Naive thymus-derived CD4-positive, alpha-beta T cell (primary cell): Measurements from ENCODE around the gene ZBTB34. TPM values are rescaled to one million over a fixed set of nuclear protein-coding genes. Genes with fewer than 3 reads are reported as not detected.
A peak's percentile ranks its signal among the peaks of the same experiment; 100 is the strongest.

Experiments used
- ATAC-seq: fragments of 150-1000 bp; cut with Tn5 transposase; 2 replicates; pipeline ENCODE4 v1.10.0; 2021; ENCODE audit warnings: mild to moderate bottlenecking, moderate library complexity
- CTCF ChIA-PET: fragments of 350-600 bp; sonication (Branson Sonifier 250); formaldehyde crosslinking; loops from one replicate; lab custom pipeline; 2021; ENCODE audit warnings: antibody characterized with exemption; lab: Charles Lee
- POLR2A ChIA-PET: fragments of 350-600 bp; sonication (Branson Sonifier 250); formaldehyde crosslinking; loops from one replicate; lab custom pipeline; 2021; ENCODE audit warnings: antibody characterized with exemption, inconsistent platforms; lab: Charles Lee
- DNase-seq, 9 donors: peaks; one replicate each; pipeline versions ENCODE4 v3.0.0 to v3.0.0-alpha.2; 2020 to 2022; ENCODE audit warnings: mixed read lengths in 1 of 9
- H3K27ac ChIP-seq: one replicate; pipeline ENCODE4 v1.7.0; 2013; ENCODE audit warnings: mild to moderate bottlenecking, low read depth, low read length, moderate library complexity
- H3K27me3 ChIP-seq, 2 donors: one replicate each; pipeline ENCODE4 v1.7.0; 2013; ENCODE audit warnings: low read length in 2 of 2, mild to moderate bottlenecking in 2 of 2, moderate library complexity in 2 of 2; ENCODE audit not compliant: control insufficient read depth in 2 of 2, insufficient read depth in 2 of 2
- H3K36me3 ChIP-seq, 3 experiments: 1 replicate in 2 of 3; 2 replicates in 1 of 3; pipeline ENCODE4 v1.7.0; 2013; ENCODE audit warnings: low read length in 3 of 3, mild to moderate bottlenecking in 3 of 3, moderate library complexity in 1 of 3; ENCODE audit not compliant: insufficient read depth in 3 of 3, control insufficient read depth in 2 of 3
- H3K4me1 ChIP-seq, 2 donors: one replicate each; pipeline ENCODE4 v1.7.0; 2013; ENCODE audit warnings: low read length in 2 of 2, mild to moderate bottlenecking in 2 of 2, moderate library complexity in 1 of 2; ENCODE audit not compliant: control insufficient read depth in 2 of 2, insufficient read depth in 2 of 2
- H3K4me3 ChIP-seq: 2 replicates; pipeline ENCODE4 v1.7.0; 2013; ENCODE audit warnings: mild to moderate bottlenecking, low read length
- H3K9me3 ChIP-seq, 3 experiments: 1 replicate in 2 of 3; 2 replicates in 1 of 3; pipeline ENCODE4 v1.7.0; 2013; ENCODE audit warnings: low read length in 3 of 3; ENCODE audit not compliant: control insufficient read depth in 2 of 3
- H3K27ac Mint-ChIP-seq, 9 donors: one replicate each; pipeline ENCODE4 v1.8.0; 2020 to 2022; ENCODE audit warnings: mixed read lengths in 9 of 9, mild to moderate bottlenecking in 8 of 9, moderate library complexity in 5 of 9, inconsistent platforms in 2 of 9
- H3K27me3 Mint-ChIP-seq, 5 donors: one replicate each; pipeline ENCODE4 v1.8.0; 2021 to 2022; ENCODE audit warnings: mixed read lengths in 5 of 5, mild to moderate bottlenecking in 1 of 5
- H3K36me3 Mint-ChIP-seq, 5 donors: one replicate each; pipeline ENCODE4 v1.8.0; 2020 to 2022; ENCODE audit warnings: mixed read lengths in 5 of 5, mild to moderate bottlenecking in 3 of 5, inconsistent platforms in 1 of 5
- H3K4me1 Mint-ChIP-seq, 7 donors: one replicate each; pipeline ENCODE4 v1.8.0; 2020 to 2022; ENCODE audit warnings: mixed read lengths in 7 of 7, mild to moderate bottlenecking in 3 of 7, inconsistent platforms in 1 of 7
- H3K4me3 Mint-ChIP-seq, 10 donors: one replicate each; pipeline ENCODE4 v1.8.0; 2020 to 2022; ENCODE audit warnings: mild to moderate bottlenecking in 10 of 10, mixed read lengths in 10 of 10, moderate library complexity in 6 of 10, inconsistent platforms in 2 of 10
- H3K9me3 Mint-ChIP-seq, 11 donors: one replicate each; pipeline ENCODE4 v1.8.0; 2020 to 2022; ENCODE audit warnings: mixed read lengths in 11 of 11, mild to moderate bottlenecking in 4 of 11, inconsistent platforms in 1 of 11, moderate library complexity in 1 of 11
- intact Hi-C, 2 donors: fragments of 100-400 bp; cut with micrococcal nuclease; formaldehyde crosslinking; loops; one replicate each; pipeline ENCODE4 v1.15.1; 2023
- polyA plus RNA-seq, 2 donors: library from polyadenylated mRNA; unstranded; fragments of 300-500 nt; fragmentation: Illumina TruSeq; gene quantifications; one replicate each; pipeline ENCODE4 v1.2.3, GENCODE V29; 2021
- total RNA-seq, 6 experiments: library from RNA in 5 of 6; stranded (reverse) in 5 of 6; gene quantifications; 1 replicate in 5 of 6; 2 replicates in 1 of 6; pipeline ENCODE4 v1.2.3 and lab custom pipeline; 2021 to 2026

The ZBTB34 gene
- total and polyA plus RNA-seq, 7 experiments from 2014 or later: 0.73 to 9.4 (median 8.4) TPM

DNA sequence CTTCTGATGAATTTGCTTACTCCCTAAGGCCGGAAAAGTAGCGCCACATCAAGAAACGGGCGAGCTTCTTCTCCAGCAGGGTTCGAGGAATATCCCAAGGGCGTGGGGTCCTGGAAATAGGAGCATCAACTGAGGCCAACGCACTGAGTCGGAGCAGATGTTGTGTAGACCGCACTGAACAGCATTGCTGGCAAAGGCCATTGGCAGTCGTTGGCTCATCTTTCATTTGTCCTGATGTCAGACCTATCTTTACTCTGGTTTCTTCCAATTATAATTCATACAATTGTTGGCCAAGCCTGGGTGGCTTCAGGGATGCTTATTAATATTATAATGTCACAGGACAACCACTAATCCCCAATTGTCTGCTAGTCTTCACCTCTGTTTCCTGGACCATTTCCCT is 26.5 kb downstream of the ZBTB34 start:
- CTCF ChIA-PET: no interaction called here
- ATAC-seq (no peak), DNase-seq (no peak)
- intact Hi-C loops: no loop called here
- POLR2A ChIA-PET: no interaction called here
- Mint-ChIP-seq H3K9me3 (peaks cover 0 to 1% (median 0%) of the 10 kb centered on the region in 11 donors), H3K36me3 (peaks cover 0 to 3% (median 0%) of the 10 kb centered on the region in 5 donors), H3K27me3 (no peaks in the 10 kb centered on the region), H3K4me1 (peaks cover 0 to 4% (median 2%) of the 10 kb centered on the region in 7 donors), H3K4me3 (no peak overlapping the region), H3K27ac (peak overlapping the region in 1 of 9 donors; percentile 65)
- Histone ChIP-seq H3K36me3 (no peaks in the 10 kb centered on the region), H3K27me3 (no peaks in the 10 kb centered on the region), H3K9me3 (no peaks in the 10 kb centered on the region), H3K4me1 (no peaks in the 10 kb centered on the region), H3K4me3 (no peak overlapping the region), H3K27ac (no peak overlapping the region)

DNA sequence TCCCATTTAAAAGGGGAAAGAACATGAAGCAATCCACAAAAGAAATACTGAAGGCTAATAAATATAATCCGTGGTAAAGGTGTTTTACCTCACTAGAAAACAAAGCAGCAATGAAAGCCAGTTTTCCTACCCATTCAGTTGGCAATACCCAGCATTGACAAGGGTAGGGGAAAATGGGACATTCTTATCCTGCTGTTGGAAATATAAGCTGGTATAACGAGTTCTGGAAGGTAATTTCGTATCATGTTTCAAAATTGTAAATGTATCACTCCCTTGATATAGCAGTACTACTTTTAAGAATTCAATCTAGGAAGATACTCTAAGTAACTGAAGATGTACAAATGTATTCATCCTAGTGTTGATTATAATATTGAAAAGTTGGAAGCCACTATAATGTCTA is 31.2 kb downstream of the ZBTB34 start:
- no peak for ATAC-seq
- Mint-ChIP-seq H3K4me3 (no peak overlapping the region), H3K9me3 (no peaks in the 10 kb centered on the region), H3K27ac (no peak overlapping the region), H3K36me3 (peaks cover 0 to 4% (median 0%) of the 10 kb centered on the region in 5 donors), H3K27me3 (peaks cover 0 to 6% (median 1%) of the 10 kb centered on the region in 5 donors), H3K4me1 (peaks cover 0 to 4% (median 0%) of the 10 kb centered on the region in 7 donors)
- no peak overlapping the region for H3K4me3 ChIP-seq
- no peaks in the 10 kb centered on the region for H3K4me1 ChIP-seq
- H3K36me3 ChIP-seq: no peaks in the 10 kb centered on the region
- DNase-seq: no peak
- CTCF ChIA-PET: no interaction called here
- no peaks in the 10 kb centered on the region for H3K9me3 ChIP-seq
- H3K27ac ChIP-seq: no peak overlapping the region
- intact Hi-C loops: no loop called here
- no peaks in the 10 kb centered on the region for H3K27me3 ChIP-seq
- POLR2A ChIA-PET: no interaction called here

DNA sequence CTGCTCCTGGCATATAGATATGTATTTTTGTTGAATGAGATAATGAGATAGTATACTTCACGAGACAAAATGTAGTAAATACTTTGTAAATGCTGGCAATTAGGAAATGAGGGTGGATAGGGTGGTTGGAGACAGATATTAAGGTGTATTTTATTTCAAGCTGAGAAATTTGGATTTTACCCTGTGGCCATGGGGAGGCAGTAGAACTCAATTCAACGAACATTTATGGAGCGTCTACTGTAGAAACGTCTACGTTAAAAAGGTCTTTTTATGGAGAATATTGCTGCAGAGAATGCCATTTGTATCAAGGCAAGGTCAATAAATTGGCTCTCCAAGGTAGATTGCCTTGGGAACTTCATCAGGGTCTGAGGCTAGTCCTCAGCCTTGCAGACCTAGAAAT is 32.6 kb downstream of the ZBTB34 start:
- Histone ChIP-seq H3K4me3 (no peak overlapping the region), H3K27ac (no peak overlapping the region), H3K27me3 (no peaks in the 10 kb centered on the region), H3K9me3 (no peaks in the 10 kb centered on the region), H3K36me3 (no peaks in the 10 kb centered on the region), H3K4me1 (no peaks in the 10 kb centered on the region)
- CTCF ChIA-PET: no interaction called here
- POLR2A ChIA-PET: interaction anchor here (0.5 kb wide), 1 partner anchor 20 kb away, joined by 3 read pairs; no protein-coding TSS in a partner anchor
- no peaks in the 10 kb centered on the region for H3K9me3 Mint-ChIP-seq
- peaks cover 0 to 4% (median 0%) of the 10 kb centered on the region in 7 donors for H3K4me1 Mint-ChIP-seq
- peaks cover 0 to 11% (median 5%) of the 10 kb centered on the region in 5 donors for H3K27me3 Mint-ChIP-seq
- no peak overlapping the region for H3K27ac Mint-ChIP-seq
- intact Hi-C loops: no loop called here
- H3K4me3 Mint-ChIP-seq: no peak overlapping the region
- DNase-seq: no peak
- H3K36me3 Mint-ChIP-seq: peaks cover 0 to 8% (median 0%) of the 10 kb centered on the region in 5 donors
- no peak for ATAC-seq

DNA sequence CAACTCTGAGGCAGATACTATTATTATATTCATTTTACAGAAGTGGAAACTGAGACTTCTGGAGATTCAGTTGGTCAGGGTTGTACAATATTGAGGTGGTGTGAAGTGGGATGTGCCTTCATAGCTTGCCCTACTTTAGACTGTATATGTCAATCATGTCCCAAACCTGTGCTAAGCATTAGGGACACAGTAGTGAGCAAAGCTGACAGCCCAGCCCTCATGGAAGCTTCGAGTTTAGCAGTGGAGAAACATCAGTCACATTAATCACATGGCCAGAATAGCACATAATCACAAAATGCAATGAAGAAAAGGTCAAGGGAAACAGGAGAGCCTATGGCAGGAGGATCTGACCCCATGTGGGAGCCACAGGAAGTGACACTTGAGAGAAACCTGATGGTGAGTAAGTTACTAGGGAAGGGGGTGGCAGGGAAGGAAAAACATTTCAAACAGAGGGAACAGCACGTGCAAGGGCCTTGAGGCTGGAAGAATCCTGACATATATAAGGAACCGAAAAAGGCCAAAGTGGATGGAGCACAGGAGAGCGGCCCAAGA is 33.7 kb downstream of the ZBTB34 start:
- Histone ChIP-seq H3K27ac (no peak overlapping the region), H3K4me3 (no peak overlapping the region), H3K9me3 (no peaks in the 10 kb centered on the region), H3K36me3 (no peaks in the 10 kb centered on the region), H3K4me1 (no peaks in the 10 kb centered on the region), H3K27me3 (no peaks in the 10 kb centered on the region)
- DNase-seq (no peak), ATAC-seq (no peak)
- H3K27ac Mint-ChIP-seq: no peak overlapping the region
- POLR2A ChIA-PET: interaction anchor here (0.7 kb wide), 1 partner anchor 88 kb away, joined by 4 read pairs; no protein-coding TSS in a partner anchor
- H3K4me1 Mint-ChIP-seq: peaks cover 0 to 4% (median 0%) of the 10 kb centered on the region in 7 donors
- no peak overlapping the region for H3K4me3 Mint-ChIP-seq
- CTCF ChIA-PET: no interaction called here
- H3K27me3 Mint-ChIP-seq: peaks cover 0 to 11% (median 5%) of the 10 kb centered on the region in 5 donors
- H3K9me3 Mint-ChIP-seq: no peaks in the 10 kb centered on the region
- peaks cover 0 to 8% (median 0%) of the 10 kb centered on the region in 5 donors for H3K36me3 Mint-ChIP-seq
- intact Hi-C loops: no loop called here

DNA sequence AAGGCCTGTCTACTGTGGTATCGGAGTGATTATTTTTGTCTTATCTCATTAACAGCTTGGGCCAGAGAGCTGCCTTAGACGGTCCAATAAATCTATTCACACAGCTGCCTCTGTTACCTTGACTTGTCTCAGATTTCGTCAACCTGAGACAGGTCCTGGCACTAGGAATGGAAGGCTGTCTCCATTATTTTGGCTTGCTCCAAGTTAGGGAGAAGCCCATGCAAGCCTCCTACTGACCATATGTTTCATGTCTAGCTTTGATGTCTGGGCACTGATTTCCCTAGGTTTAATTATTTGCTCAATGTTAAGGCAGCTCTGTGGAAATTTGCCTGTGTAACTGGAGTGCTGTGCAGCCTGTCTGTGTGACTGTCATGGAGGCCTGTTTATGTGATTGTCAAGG is 41.8 kb downstream of the ZBTB34 start:
- POLR2A ChIA-PET: no interaction called here
- intact Hi-C loops: no loop called here
- CTCF ChIA-PET: no interaction called here
- no peak overlapping the region for H3K27ac Mint-ChIP-seq
- Histone ChIP-seq H3K4me3 (no peak overlapping the region), H3K9me3 (peaks cover 0 to 8% (median 0%) of the 10 kb centered on the region in 3 experiments), H3K4me1 (no peaks in the 10 kb centered on the region), H3K27me3 (no peaks in the 10 kb centered on the region), H3K27ac (no peak overlapping the region), H3K36me3 (no peaks in the 10 kb centered on the region)
- peaks cover 3 to 11% (median 6%) of the 10 kb centered on the region in 5 donors for H3K27me3 Mint-ChIP-seq
- no peak for ATAC-seq
- no peak for DNase-seq
- no peaks in the 10 kb centered on the region for H3K4me1 Mint-ChIP-seq
- peaks cover 0 to 8% (median 5%) of the 10 kb centered on the region in 5 donors for H3K36me3 Mint-ChIP-seq
- H3K4me3 Mint-ChIP-seq: no peak overlapping the region
- H3K9me3 Mint-ChIP-seq: peaks cover 0 to 21% (median 10%) of the 10 kb centered on the region in 11 donors

DNA sequence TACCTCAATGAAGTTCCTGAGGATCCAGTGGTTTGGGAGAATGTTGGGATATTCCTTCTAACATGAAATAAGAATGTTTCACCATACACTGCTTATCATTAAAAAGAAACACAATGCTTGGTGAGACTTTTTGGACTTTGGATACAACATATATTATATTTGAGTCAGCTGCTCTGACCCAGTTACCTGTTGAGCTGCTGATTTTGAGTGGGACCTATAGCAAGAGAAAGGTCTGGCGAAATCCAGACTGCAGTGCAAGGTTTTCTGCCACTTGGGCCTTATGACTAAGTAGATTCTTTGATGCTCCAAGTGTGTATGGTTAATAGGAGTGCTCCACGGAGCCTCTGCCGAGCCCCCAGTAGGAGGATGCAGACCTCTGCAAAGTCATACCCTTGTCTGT is 44.1 kb downstream of the ZBTB34 start:
- no peak overlapping the region for H3K27ac ChIP-seq
- Mint-ChIP-seq H3K27me3 (peaks cover 5 to 17% (median 8%) of the 10 kb centered on the region in 5 donors), H3K4me3 (no peak overlapping the region), H3K27ac (no peak overlapping the region), H3K36me3 (peaks cover 0 to 7% (median 5%) of the 10 kb centered on the region in 5 donors), H3K4me1 (no peaks in the 10 kb centered on the region), H3K9me3 (peaks cover 0 to 21% (median 9%) of the 10 kb centered on the region in 11 donors)
- H3K4me1 ChIP-seq: no peaks in the 10 kb centered on the region
- H3K36me3 ChIP-seq: no peaks in the 10 kb centered on the region
- ChIA-PET POLR2A (no interaction called here), CTCF (no interaction called here)
- ATAC-seq: no peak
- no peak overlapping the region for H3K4me3 ChIP-seq
- H3K9me3 ChIP-seq: peaks cover 0 to 8% (median 0%) of the 10 kb centered on the region in 3 experiments
- DNase-seq: no peak
- intact Hi-C loops: no loop called here
- no peaks in the 10 kb centered on the region for H3K27me3 ChIP-seq

DNA sequence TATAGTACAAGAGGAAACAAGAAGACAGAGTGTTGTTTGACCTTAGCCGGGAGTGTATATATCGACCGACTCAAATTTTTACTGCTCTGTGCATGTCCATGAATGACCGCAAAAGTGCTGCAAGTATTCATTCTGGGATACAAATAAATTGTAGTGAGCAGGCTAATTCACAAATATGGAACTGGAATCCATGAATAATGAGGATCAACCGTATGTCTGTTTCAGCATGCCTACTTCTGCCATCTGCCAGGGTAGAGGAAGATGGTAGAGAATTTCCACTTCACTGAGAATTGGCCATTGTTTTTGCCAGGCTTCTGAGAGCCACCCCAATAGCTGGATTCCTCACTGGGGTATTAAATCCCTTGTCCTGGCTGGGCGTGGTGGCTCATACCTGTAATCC is 45.7 kb downstream of the ZBTB34 start:
- no peak overlapping the region for H3K4me3 ChIP-seq
- ATAC-seq (no peak), DNase-seq (no peak)
- ChIA-PET CTCF (no interaction called here), POLR2A (no interaction called here)
- H3K27ac ChIP-seq: no peak overlapping the region
- intact Hi-C loops: no loop called here
- Mint-ChIP-seq H3K27me3 (peaks cover 5 to 17% (median 9%) of the 10 kb centered on the region in 5 donors), H3K4me3 (no peak overlapping the region), H3K27ac (no peak overlapping the region), H3K9me3 (peaks cover 0 to 15% (median 7%) of the 10 kb centered on the region in 11 donors), H3K4me1 (no peaks in the 10 kb centered on the region), H3K36me3 (peaks cover 0 to 5% (median 3%) of the 10 kb centered on the region in 5 donors)
- no peaks in the 10 kb centered on the region for H3K36me3 ChIP-seq
- peaks cover 0 to 7% (median 0%) of the 10 kb centered on the region in 3 experiments for H3K9me3 ChIP-seq
- no peaks in the 10 kb centered on the region for H3K4me1 ChIP-seq
- H3K27me3 ChIP-seq: no peaks in the 10 kb centered on the region
